HT1080 (cell line): ENCODE measurements around the gene HOXD10. TPM values are rescaled to one million over a fixed set of nuclear protein-coding genes. Genes with fewer than 3 reads are reported as not detected.

Experiments used
- DNase-seq: peaks from one replicate; pipeline ENCODE4 v3.0.0-alpha.2; 2015; ENCODE audit warnings: low read depth
- total RNA-seq: library from RNA; depleted of rRNA; stranded (reverse); fragments of >200 nt; shearing (Covaris generic); gene quantifications from 2 replicates; pipeline ENCODE4 v1.2.3, GENCODE V29; 2014

HOXD10 gene
- total RNA-seq, 1 experiment from 2014 or later, result 8.6 TPM

GRCh38 chr2:176132205-176133171 lies 15.9 kb downstream of the HOXD10 start:
- no peak for DNase-seq

- no peak for DNase-seq
Observed at GRCh38 chr2:176133389-176133788, 16.8 kb downstream of the HOXD10 start.

GRCh38 chr2:176134035-176134434 lies 17.5 kb downstream of the HOXD10 start:
- no peak for DNase-seq

- DNase-seq, result peak; percentile 49
Observed at GRCh38 chr2:176135035-176135440, 18.5 kb downstream of the HOXD10 start.

GRCh38 chr2:176136374-176137251 lies 20.0 kb downstream of the HOXD10 start:
- DNase-seq, result no peak

GRCh38 chr2:176137252-176137580 lies 20.6 kb downstream of the HOXD10 start:
- DNase-seq, result no peak

- DNase-seq, result no peak
Observed at GRCh38 chr2:176137906-176138305, 21.3 kb downstream of the HOXD10 start.

GRCh38 chr2:176138526-176138922 lies 21.9 kb downstream of the HOXD10 start:
- no peak for DNase-seq

GRCh38 chr2:176138923-176139660 lies 22.5 kb downstream of the HOXD10 start:
- DNase-seq, result no peak

GRCh38 chr2:176139661-176140512 lies 23.3 kb downstream of the HOXD10 start:
- no peak for DNase-seq

- DNase-seq, result peak; percentile 75
Observed at GRCh38 chr2:176140513-176141317, 24.1 kb downstream of the HOXD10 start.

GRCh38 chr2:176142281-176142680 lies 25.7 kb downstream of the HOXD10 start:
- no peak for DNase-seq

- no peak for DNase-seq
Observed at GRCh38 chr2:176145085-176145969, 28.7 kb downstream of the HOXD10 start.

- no peak for DNase-seq
Observed at GRCh38 chr2:176146101-176146500, 29.5 kb downstream of the HOXD10 start.

GRCh38 chr2:176146645-176147044 lies 30.1 kb downstream of the HOXD10 start:
- no peak for DNase-seq

GRCh38 chr2:176147210-176147799 lies 30.7 kb downstream of the HOXD10 start:
- no peak for DNase-seq

GRCh38 chr2:176147800-176148496 lies 31.4 kb downstream of the HOXD10 start:
- no peak for DNase-seq
